Esophagus muscularis mucosa (tissue), 4 donors: ENCODE measurements around the gene FBXW8. TPM values are rescaled to one million over a fixed set of nuclear protein-coding genes. Genes with fewer than 3 reads are reported as not detected.

Experiments used
- DNase-seq: peaks from one replicate; pipeline ENCODE4 v3.0.0-alpha.2; 2017; ENCODE audit errors: extremely low spot score
- H3K27ac ChIP-seq, 4 donors: fragments of 200-600 bp; sonication (generic); replicated peaks in 1 of 4; 1 replicate in 3 of 4; 2 replicates in 1 of 4; pipeline ENCODE4 v1.5.1; 2016 to 2019; ENCODE audit warnings: mild to moderate bottlenecking in 1 of 4
- H3K27me3 ChIP-seq, 4 donors: fragments of 200-600 bp; sonication (generic); one replicate each; pipeline versions ENCODE4 v1.5.1 to v1.6.0; 2016 to 2019
- H3K36me3 ChIP-seq, 4 donors: fragments of 200-600 bp; sonication (generic); one replicate each; pipeline ENCODE4 v1.5.1; 2016 to 2019
- H3K4me1 ChIP-seq, 4 donors: fragments of 200-600 bp; sonication (generic); one replicate each; pipeline ENCODE4 v1.5.1; 2016 to 2019
- H3K4me3 ChIP-seq, 4 donors: fragments of 200-600 bp; sonication (generic); 1 replicate in 2 of 4; 2 replicates in 2 of 4; pipeline ENCODE4 v1.5.1; 2016 to 2019; ENCODE audit warnings: mild to moderate bottlenecking in 4 of 4, moderate library complexity in 1 of 4
- H3K9me3 ChIP-seq, 4 donors: fragments of 200-600 bp; sonication (generic); 1 replicate in 3 of 4; 2 replicates in 1 of 4; pipeline ENCODE4 v1.5.1; 2016 to 2019
- CTCF ChIP-seq, 3 experiments: fragments of 200-600 bp in 2 of 3; fragments of 450-650 bp in 1 of 3; sonication (generic) in 2 of 3; IDR thresholded peaks; one replicate each; pipeline ENCODE4 v1.5.1; 2017 to 2019; ENCODE audit warnings: antibody characterized with exemption in 3 of 3, mild to moderate bottlenecking in 2 of 3, moderate library complexity in 1 of 3
- EP300 ChIP-seq: sonication (generic); formaldehyde crosslinking; IDR thresholded peaks from one replicate; pipeline ENCODE4 v1.6.1; 2017; ENCODE audit warnings: antibody characterized with exemption
- POLR2A ChIP-seq: fragments of 450-650 bp; IDR thresholded peaks from one replicate; pipeline ENCODE4 v1.6.1; 2017; ENCODE audit warnings: antibody characterized with exemption, moderate library complexity, mild to moderate bottlenecking, low read depth
- POLR2AphosphoS5 ChIP-seq, 2 donors: sonication (generic); formaldehyde crosslinking; IDR thresholded peaks; one replicate each; pipeline ENCODE4 v1.6.1; 2017; ENCODE audit warnings: antibody characterized with exemption in 2 of 2
- WGBS: methylation state at CpG from one replicate; pipeline ENCODE4 v1.1.5; 2018; 5-methylcytosine and 5-hydroxymethylcytosine counted together
- intact Hi-C: fragments of 100-400 bp; cut with DNase I; formaldehyde crosslinking; loops from one replicate; pipeline ENCODE4 v1.15.1; 2023
- total RNA-seq, 4 donors: library from RNA; depleted of rRNA; stranded (reverse); fragments of >200 nt; gene quantifications; one replicate each; pipeline versions ENCODE4 v1.1.0 to v1.2.1, GENCODE V29; 2016

The FBXW8 gene
- total RNA-seq, 4 donors from 2014 or later, result 11.9 to 13.9 (median 13.3) TPM

- no peak overlapping the region for H3K4me3 ChIP-seq
- H3K36me3 ChIP-seq, result no peaks in the 10 kb centered on the region
- no peak for DNase-seq
- peaks cover 17 to 25% (median 18%) of the 10 kb centered on the region in 4 donors for H3K4me1 ChIP-seq
- H3K9me3 ChIP-seq, result no peaks in the 10 kb centered on the region
- H3K27me3 ChIP-seq, result peaks cover 0 to 66% (median 18%) of the 10 kb centered on the region in 4 donors
- WGBS, result 83% methylated on average over 22 of the region's 22 CpGs
- intact Hi-C loops, result no loop called here
- no peak overlapping the region for H3K27ac ChIP-seq
- TF ChIP-seq CTCF (IDR thresholded peaks at IDR 0.05) (no peak), POLR2A (no peak)
Measured at GRCh38 chr12:117037289-117038022, 126.7 kb downstream of the FBXW8 start.

GRCh38 chr12:117038023-117038680, 127.4 kb downstream of the FBXW8 start:
- intact Hi-C loops, result no loop called here
- Histone ChIP-seq H3K4me1 (peaks cover 11 to 26% (median 11%) of the 10 kb centered on the region in 4 donors), H3K4me3 (no peak overlapping the region), H3K27ac (no peak overlapping the region), H3K36me3 (no peaks in the 10 kb centered on the region), H3K9me3 (no peaks in the 10 kb centered on the region), H3K27me3 (peaks cover 0 to 64% (median 16%) of the 10 kb centered on the region in 4 donors)
- 86% methylated on average over 8 of the region's 15 CpGs for WGBS
- no peak for TF ChIP-seq POLR2A
- no peak for TF ChIP-seq POLR2AphosphoS5 (IDR thresholded peaks at IDR 0.05)
- TF ChIP-seq CTCF (IDR thresholded peaks at IDR 0.05), result no peak
- no peak for TF ChIP-seq EP300
- no peak for DNase-seq

- no peaks in the 10 kb centered on the region for H3K36me3 ChIP-seq
- TF ChIP-seq POLR2A (no peak), EP300 (no peak), CTCF (IDR thresholded peaks at IDR 0.05) (no peak), POLR2AphosphoS5 (IDR thresholded peaks at IDR 0.05) (no peak)
- H3K4me3 ChIP-seq, result no peak overlapping the region
- no peak overlapping the region for H3K27ac ChIP-seq
- H3K4me1 ChIP-seq, result peaks cover 3 to 22% (median 4%) of the 10 kb centered on the region in 4 donors
- H3K27me3 ChIP-seq, result peaks cover 0 to 58% (median 12%) of the 10 kb centered on the region in 4 donors
- DNase-seq, result no peak
- WGBS, result 75% methylated on average over 14 of the region's 24 CpGs
- no peaks in the 10 kb centered on the region for H3K9me3 ChIP-seq
- intact Hi-C loops, result no loop called here
Measured at GRCh38 chr12:117038919-117039318, 128.2 kb downstream of the FBXW8 start.

- H3K4me3 ChIP-seq, result no peak overlapping the region
- H3K27me3 ChIP-seq, result peaks cover 0 to 50% (median 8%) of the 10 kb centered on the region in 4 donors
- no peak overlapping the region for H3K27ac ChIP-seq
- 81% methylated on average over 15 of the region's 19 CpGs for WGBS
- H3K9me3 ChIP-seq, result no peaks in the 10 kb centered on the region
- DNase-seq, result no peak
- no peaks in the 10 kb centered on the region for H3K36me3 ChIP-seq
- TF ChIP-seq POLR2AphosphoS5 (IDR thresholded peaks at IDR 0.05), result no peak
- TF ChIP-seq CTCF (IDR thresholded peaks at IDR 0.05), result no peak
- no peak for TF ChIP-seq EP300
- TF ChIP-seq POLR2A, result no peak
- peaks cover 0 to 18% (median 0%) of the 10 kb centered on the region in 4 donors for H3K4me1 ChIP-seq
- intact Hi-C loops, result no loop called here
Measured at GRCh38 chr12:117039891-117040309, 129.2 kb downstream of the FBXW8 start.
